Esophagus squamous epithelium (tissue), 5 donors: Measurements from ENCODE around the gene MYO1B. TPM values are rescaled to one million over a fixed set of nuclear protein-coding genes. Genes with fewer than 3 reads are reported as not detected.
A peak's percentile ranks its signal among the peaks of the same experiment; 100 is the strongest.

Source experiments
- DNase-seq: peaks from one replicate; lab custom pipeline; 2025; lab: John Stamatoyannopoulos, UW
- H3K27ac ChIP-seq, 4 donors: fragments of 200-600 bp; sonication (generic); one replicate each; pipeline ENCODE4 v1.5.1; 2016 to 2019; ENCODE audit warnings: mild to moderate bottlenecking in 1 of 4
- H3K27me3 ChIP-seq, 4 donors: fragments of 200-600 bp; sonication (generic); 1 replicate in 3 of 4; 2 replicates in 1 of 4; pipeline versions ENCODE4 v1.5.1 to v1.6.0; 2017 to 2021; ENCODE audit warnings: antibody characterized with exemption in 1 of 4
- H3K36me3 ChIP-seq, 3 donors: fragments of 200-600 bp; sonication (generic); one replicate each; pipeline ENCODE4 v1.5.1; 2016 to 2019
- H3K4me1 ChIP-seq, 3 donors: fragments of 200-600 bp; sonication (generic); one replicate each; pipeline ENCODE4 v1.5.1; 2017 to 2019
- H3K4me3 ChIP-seq, 4 donors: fragments of 200-600 bp; sonication (generic); 1 replicate in 3 of 4; 2 replicates in 1 of 4; pipeline ENCODE4 v1.5.1; 2016 to 2019; ENCODE audit warnings: mild to moderate bottlenecking in 2 of 4, moderate library complexity in 1 of 4
- H3K9me3 ChIP-seq, 3 donors: fragments of 200-600 bp; sonication (generic); one replicate each; pipeline ENCODE4 v1.5.1; 2016 to 2019
- POLR2A ChIP-seq, 4 donors: fragments of 450-650 bp; IDR thresholded peaks; one replicate each; pipeline ENCODE4 v1.6.1; 2017; ENCODE audit warnings: antibody characterized with exemption in 4 of 4, mild to moderate bottlenecking in 4 of 4, moderate library complexity in 3 of 4
- WGBS, 2 donors: methylation state at CpG; one replicate each; pipeline ENCODE4 v1.1.5; 2018; 5-methylcytosine and 5-hydroxymethylcytosine counted together
- intact Hi-C: fragments of 100-400 bp; cut with DNase I; formaldehyde crosslinking; loops from one replicate; pipeline ENCODE4 v1.15.0; 2022
- total RNA-seq, 4 donors: library from RNA; depleted of rRNA; stranded (reverse); fragments of >200 nt; gene quantifications; one replicate each; pipeline ENCODE4 v1.1.0, GENCODE V29; 2016
- TF ChIP-seq, protein P1 (sequence below), 6 experiments: fragments of 450-650 bp in 4 of 6; fragments of 200-600 bp in 2 of 6; sonication (generic) in 2 of 6; IDR thresholded peaks; one replicate each; pipeline ENCODE4 v1.5.1; 2016 to 2019; ENCODE audit warnings: antibody characterized with exemption in 6 of 6, mild to moderate bottlenecking in 4 of 6, moderate library complexity in 4 of 6
- donor health status: DM: yes; HTN: yes; CAD: no.

Gene MYO1B
- total RNA-seq, 4 donors from 2014 or later: 24.6 to 152 (median 37.5) TPM

GRCh38 chr2:191439481-191439880 lies 194.3 kb downstream of the MYO1B start:
- Histone ChIP-seq H3K4me1 (peaks cover 0 to 5% (median 0%) of the 10 kb centered on the region in 3 donors), H3K4me3 (no peak overlapping the region), H3K36me3 (no peaks in the 10 kb centered on the region), H3K27me3 (no peaks in the 10 kb centered on the region), H3K27ac (no peak overlapping the region), H3K9me3 (no peaks in the 10 kb centered on the region)
- 71 to 76% methylated on average over 3 of the region's 3 CpGs for WGBS, 2 donors
- intact Hi-C loops: no loop called here
- TF ChIP-seq, protein P1, sequence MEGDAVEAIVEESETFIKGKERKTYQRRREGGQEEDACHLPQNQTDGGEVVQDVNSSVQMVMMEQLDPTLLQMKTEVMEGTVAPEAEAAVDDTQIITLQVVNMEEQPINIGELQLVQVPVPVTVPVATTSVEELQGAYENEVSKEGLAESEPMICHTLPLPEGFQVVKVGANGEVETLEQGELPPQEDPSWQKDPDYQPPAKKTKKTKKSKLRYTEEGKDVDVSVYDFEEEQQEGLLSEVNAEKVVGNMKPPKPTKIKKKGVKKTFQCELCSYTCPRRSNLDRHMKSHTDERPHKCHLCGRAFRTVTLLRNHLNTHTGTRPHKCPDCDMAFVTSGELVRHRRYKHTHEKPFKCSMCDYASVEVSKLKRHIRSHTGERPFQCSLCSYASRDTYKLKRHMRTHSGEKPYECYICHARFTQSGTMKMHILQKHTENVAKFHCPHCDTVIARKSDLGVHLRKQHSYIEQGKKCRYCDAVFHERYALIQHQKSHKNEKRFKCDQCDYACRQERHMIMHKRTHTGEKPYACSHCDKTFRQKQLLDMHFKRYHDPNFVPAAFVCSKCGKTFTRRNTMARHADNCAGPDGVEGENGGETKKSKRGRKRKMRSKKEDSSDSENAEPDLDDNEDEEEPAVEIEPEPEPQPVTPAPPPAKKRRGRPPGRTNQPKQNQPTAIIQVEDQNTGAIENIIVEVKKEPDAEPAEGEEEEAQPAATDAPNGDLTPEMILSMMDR (IDR thresholded peaks at IDR 0.05): no peak
- no peak for TF ChIP-seq POLR2A (IDR thresholded peaks at IDR 0.05)
- DNase-seq: no peak

DNA sequence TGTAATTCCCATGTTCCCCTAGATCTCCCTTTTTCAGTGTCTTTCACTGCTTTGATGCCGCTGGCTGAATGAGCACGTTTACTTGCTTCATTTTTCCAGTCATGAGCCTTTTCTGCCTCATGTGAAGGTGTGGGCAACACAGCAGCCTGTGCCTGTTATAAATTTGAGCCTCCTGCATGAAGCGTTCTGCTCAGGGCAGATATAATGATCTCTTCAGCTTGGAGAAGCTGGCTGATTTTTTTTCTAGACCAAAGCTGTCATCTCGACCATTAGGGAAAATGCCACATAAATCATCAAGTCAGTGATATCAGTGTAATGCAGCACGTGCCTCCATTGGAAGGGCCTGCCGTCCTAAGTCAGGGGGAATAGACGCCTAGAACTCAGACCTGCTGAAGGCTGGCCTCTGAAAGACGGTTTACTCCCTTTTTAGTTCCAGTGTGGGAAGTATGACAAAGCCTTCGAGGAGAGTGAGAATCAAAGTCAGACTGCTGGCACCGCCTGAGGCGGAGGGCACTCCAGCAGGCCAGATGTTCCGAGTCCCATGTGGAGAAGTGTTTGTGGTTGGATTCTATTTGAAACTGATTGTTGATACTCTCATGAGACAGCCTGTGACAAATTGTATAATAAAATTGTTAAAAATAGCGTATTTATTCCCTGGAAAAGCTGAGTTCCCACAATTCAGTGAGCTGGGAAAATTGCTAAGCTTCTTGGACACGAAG lies 196.5 kb downstream of the MYO1B start:
- 63 to 75% methylated on average over 9 to 14 of the region's 14 CpGs for WGBS, 2 donors

DNA sequence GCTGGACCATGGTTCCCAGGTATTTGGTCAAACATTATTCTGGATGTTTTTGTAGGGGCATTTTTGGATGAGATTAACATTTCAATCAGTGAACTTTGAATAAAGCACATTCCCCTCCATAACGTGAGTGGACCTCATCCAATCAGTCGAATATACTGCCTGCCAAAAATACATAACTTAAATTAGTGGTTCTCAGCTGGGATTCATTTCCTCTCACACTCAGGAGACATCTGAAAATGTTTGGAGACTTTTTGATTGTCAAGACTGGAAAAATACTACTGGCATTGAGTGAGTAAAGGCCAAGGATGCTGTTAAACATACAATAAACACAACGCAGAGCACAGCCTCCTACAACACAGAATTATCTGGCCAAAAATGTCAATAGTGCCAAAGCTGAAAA lies 198.2 kb downstream of the MYO1B start:
- DNase-seq: no peak
- WGBS, 2 donors: 56 to 66% methylated on average over 3 of the region's 3 CpGs
- Histone ChIP-seq H3K9me3 (no peaks in the 10 kb centered on the region), H3K4me3 (no peak overlapping the region), H3K4me1 (peaks cover 0 to 5% (median 0%) of the 10 kb centered on the region in 3 donors), H3K36me3 (no peaks in the 10 kb centered on the region), H3K27me3 (no peaks in the 10 kb centered on the region), H3K27ac (no peak overlapping the region)
- intact Hi-C loops: no loop called here
- TF ChIP-seq, protein P1 (IDR thresholded peaks at IDR 0.05): no peak
- TF ChIP-seq POLR2A (IDR thresholded peaks at IDR 0.05): no peak

More for the DNA sequence above, 196.5 kb downstream of the MYO1B start:
- TF ChIP-seq, protein P1 (IDR thresholded peaks at IDR 0.05): no peak
- no peak for TF ChIP-seq POLR2A (IDR thresholded peaks at IDR 0.05)
- no peaks in the 10 kb centered on the region for H3K9me3 ChIP-seq
- H3K27ac ChIP-seq: peak overlapping the region in 2 of 4 donors; percentile 30 to 32
- H3K36me3 ChIP-seq: no peaks in the 10 kb centered on the region
- DNase-seq: no peak
- H3K4me1 ChIP-seq: peaks cover 0 to 5% (median 0%) of the 10 kb centered on the region in 3 donors
- intact Hi-C loops: no loop called here
- H3K27me3 ChIP-seq: no peaks in the 10 kb centered on the region
- no peak overlapping the region for H3K4me3 ChIP-seq

DNA sequence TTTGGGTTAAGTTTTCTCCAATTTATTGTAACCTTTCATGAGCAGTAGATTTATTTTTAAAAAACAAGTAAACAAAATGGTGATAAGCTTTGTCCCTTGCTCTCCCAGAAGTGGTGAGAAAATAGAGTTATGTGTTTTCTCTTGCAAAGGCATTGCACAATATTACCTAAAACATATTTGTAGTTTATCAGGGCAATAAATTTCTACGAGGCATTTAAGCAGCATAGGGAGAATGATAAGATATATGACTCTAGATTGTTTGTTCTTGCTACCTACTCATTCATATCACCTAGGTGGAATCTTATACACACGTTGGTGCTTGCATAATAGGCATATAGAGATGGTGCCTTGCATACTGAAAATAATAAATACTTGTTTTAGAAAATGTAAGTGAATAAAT lies 201.7 kb downstream of the MYO1B start:
- H3K4me3 ChIP-seq: no peak overlapping the region
- H3K27ac ChIP-seq: no peak overlapping the region
- H3K27me3 ChIP-seq: no peaks in the 10 kb centered on the region
- H3K36me3 ChIP-seq: no peaks in the 10 kb centered on the region
- peaks cover 0 to 5% (median 0%) of the 10 kb centered on the region in 3 donors for H3K4me1 ChIP-seq
- no peak for DNase-seq
- TF ChIP-seq, protein P1 (IDR thresholded peaks at IDR 0.05): no peak
- no peak for TF ChIP-seq POLR2A (IDR thresholded peaks at IDR 0.05)
- intact Hi-C loops: no loop called here
- 27 to 37% methylated on average over 2 of the region's 2 CpGs for WGBS, 2 donors
- no peaks in the 10 kb centered on the region for H3K9me3 ChIP-seq

GRCh38 chr2:191451116-191451515 lies 205.9 kb downstream of the MYO1B start:
- TF ChIP-seq, protein P1 (IDR thresholded peaks at IDR 0.05): no peak
- TF ChIP-seq POLR2A (IDR thresholded peaks at IDR 0.05): no peak
- no peak for DNase-seq
- intact Hi-C loops: no loop called here
- no peaks in the 10 kb centered on the region for H3K27me3 ChIP-seq
- no peak overlapping the region for H3K27ac ChIP-seq
- H3K4me1 ChIP-seq: no peaks in the 10 kb centered on the region
- no peak overlapping the region for H3K4me3 ChIP-seq
- no peaks in the 10 kb centered on the region for H3K36me3 ChIP-seq
- H3K9me3 ChIP-seq: no peaks in the 10 kb centered on the region
- 84 to 94% methylated on average over 5 of the region's 5 CpGs for WGBS, 2 donors
